CD4-positive, alpha-beta memory T cell (primary cell): Measurements from ENCODE around the gene RFESD. TPM values are rescaled to one million over a fixed set of nuclear protein-coding genes. Genes with fewer than 3 reads are reported as not detected.

Experiments used
- CTCF ChIA-PET: fragments of 350-600 bp; sonication (Branson Sonifier 250); formaldehyde crosslinking; loops from one replicate; lab custom pipeline; 2021; ENCODE audit warnings: inconsistent platforms; ENCODE audit not compliant: partially characterized antibody; lab: Charles Lee
- POLR2A ChIA-PET: fragments of 350-600 bp; sonication (Branson Sonifier 250); formaldehyde crosslinking; loops from one replicate; lab custom pipeline; 2021; ENCODE audit not compliant: partially characterized antibody; lab: Charles Lee
- DNase-seq, 5 donors: peaks; one replicate each; pipeline versions ENCODE4 v3.0.0 to v3.0.0-alpha.2; 2020 to 2022; ENCODE audit warnings: mixed read lengths in 1 of 5
- H3K27ac ChIP-seq: one replicate; pipeline ENCODE4 v1.7.0; 2013; ENCODE audit warnings: low read depth, low read length
- H3K27me3 ChIP-seq: 2 replicates; pipeline ENCODE4 v1.7.0; 2013; ENCODE audit warnings: mild to moderate bottlenecking, low read length, moderate library complexity; ENCODE audit not compliant: insufficient read depth
- H3K36me3 ChIP-seq: 2 replicates; pipeline ENCODE4 v1.7.0; 2013; ENCODE audit warnings: mild to moderate bottlenecking, low read length, moderate library complexity; ENCODE audit not compliant: insufficient read depth
- H3K4me1 ChIP-seq: 2 replicates; pipeline ENCODE4 v1.7.0; 2013; ENCODE audit warnings: mild to moderate bottlenecking, low read length, moderate library complexity; ENCODE audit not compliant: insufficient read depth
- H3K4me3 ChIP-seq, 2 donors: one replicate each; pipeline ENCODE4 v1.7.0; 2013; ENCODE audit warnings: low read length in 2 of 2, mild to moderate bottlenecking in 1 of 2
- H3K9me3 ChIP-seq, 2 donors: one replicate each; pipeline ENCODE4 v1.7.0; 2013; ENCODE audit warnings: low read length in 2 of 2, control low read depth in 1 of 2; ENCODE audit not compliant: control insufficient read depth in 1 of 2
- H3K27ac Mint-ChIP-seq, 7 donors: one replicate each; pipeline ENCODE4 v1.8.0; 2020 to 2021; ENCODE audit warnings: mixed read lengths in 7 of 7, mild to moderate bottlenecking in 6 of 7, inconsistent platforms in 3 of 7, moderate library complexity in 3 of 7
- H3K27me3 Mint-ChIP-seq, 2 donors: one replicate each; pipeline ENCODE4 v1.8.0; 2020 to 2021; ENCODE audit warnings: mixed read lengths in 2 of 2
- H3K36me3 Mint-ChIP-seq, 2 donors: one replicate each; pipeline ENCODE4 v1.8.0; 2020 to 2021; ENCODE audit warnings: mixed read lengths in 2 of 2, inconsistent platforms in 1 of 2, mild to moderate bottlenecking in 1 of 2
- H3K4me1 Mint-ChIP-seq, 4 donors: one replicate each; pipeline ENCODE4 v1.8.0; 2020 to 2021; ENCODE audit warnings: mixed read lengths in 4 of 4, mild to moderate bottlenecking in 1 of 4
- H3K4me3 Mint-ChIP-seq, 8 donors: one replicate each; pipeline ENCODE4 v1.8.0; 2020 to 2021; ENCODE audit warnings: mixed read lengths in 8 of 8, mild to moderate bottlenecking in 7 of 8, moderate library complexity in 6 of 8, inconsistent platforms in 3 of 8
- H3K9me3 Mint-ChIP-seq, 8 donors: one replicate each; pipeline ENCODE4 v1.8.0; 2020 to 2021; ENCODE audit warnings: mixed read lengths in 8 of 8, mild to moderate bottlenecking in 5 of 8, inconsistent platforms in 3 of 8, moderate library complexity in 1 of 8
- intact Hi-C: fragments of 100-400 bp; cut with micrococcal nuclease; formaldehyde crosslinking; loops from one replicate; pipeline ENCODE4 v1.15.1; 2023
- polyA plus RNA-seq, 2 donors: library from polyadenylated mRNA; unstranded; fragments of 300-500 nt; fragmentation: Illumina TruSeq; gene quantifications; one replicate each; pipeline ENCODE4 v1.2.3, GENCODE V29; 2021
- total RNA-seq, 2 experiments: library from RNA; stranded (reverse); gene quantifications; one replicate each; pipeline ENCODE4 v1.2.3, GENCODE V29; 2021

RFESD gene
- total and polyA plus RNA-seq, 4 experiments from 2014 or later = 9.1 to 11.8 (median 9.6) TPM

GRCh38 chr5:95672641-95673040, 26.1 kb downstream of the RFESD start:
- H3K27me3 Mint-ChIP-seq = peaks cover 3% of the 10 kb centered on the region in 2 donors
- H3K27ac Mint-ChIP-seq = no peak overlapping the region
- Histone ChIP-seq H3K27me3 (no peaks in the 10 kb centered on the region), H3K4me1 (no peaks in the 10 kb centered on the region), H3K36me3 (no peaks in the 10 kb centered on the region), H3K4me3 (no peak overlapping the region), H3K9me3 (no peaks in the 10 kb centered on the region), H3K27ac (no peak overlapping the region)
- no peaks in the 10 kb centered on the region for H3K9me3 Mint-ChIP-seq
- intact Hi-C loops = no loop called here
- POLR2A ChIA-PET = no interaction called here
- H3K4me1 Mint-ChIP-seq = no peaks in the 10 kb centered on the region
- no peak for DNase-seq
- H3K4me3 Mint-ChIP-seq = no peak overlapping the region
- CTCF ChIA-PET = interaction anchor here (0.8 kb wide), 1 partner anchor 9 kb away, joined by 3 read pairs; no protein-coding TSS in a partner anchor
- no peaks in the 10 kb centered on the region for H3K36me3 Mint-ChIP-seq

DNA sequence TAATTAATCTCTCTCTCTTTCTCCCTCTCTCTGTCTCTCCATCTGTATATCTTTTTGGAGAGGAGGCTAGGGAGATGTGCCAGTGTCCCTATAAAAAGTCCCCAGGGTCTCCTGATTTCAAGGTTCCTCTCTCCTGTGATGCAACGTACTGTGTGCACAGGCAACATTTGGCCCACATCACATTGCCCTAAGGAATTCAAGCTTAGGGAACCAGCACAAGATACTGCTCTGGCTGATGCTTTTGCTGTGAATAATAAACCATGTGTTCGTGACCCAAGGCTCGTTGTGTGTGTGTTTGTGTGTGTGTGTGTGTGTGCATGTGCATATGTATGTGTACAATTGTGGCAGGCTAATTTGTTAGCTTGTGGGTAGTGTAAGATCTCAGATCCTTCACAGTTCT, 26.5 kb downstream of the RFESD start:
- CTCF ChIA-PET = interaction anchor here (0.9 to 2.5 kb wide), 2 partner anchors 9 to 97 kb away, joined by 3 to 15 read pairs; no protein-coding TSS in a partner anchor

GRCh38 chr5:95682891-95683290, 36.3 kb downstream of the RFESD start, which contains the start of gene SPATA9:
Gene SPATA9 (minus strand): TSS chr5:95682991. CDS start chr5:95682854, 137 bp downstream.
- no peak within 1 kb of the TSS for H3K27ac ChIP-seq
- H3K36me3 ChIP-seq = no peaks in the 10 kb centered on the region
- Mint-ChIP-seq H3K27me3 (peaks cover 9 to 21% of the 10 kb centered on the region in 2 donors), H3K36me3 (peaks cover 0 to 3% of the 10 kb centered on the region in 2 donors), H3K27ac (no peak within 1 kb of the TSS), H3K9me3 (peaks cover 0 to 2% (median 0%) of the 10 kb centered on the region in 8 donors), H3K4me3 (no peak within 1 kb of the TSS), H3K4me1 (no peaks in the 10 kb centered on the region)
- no peak for DNase-seq
- no peaks in the 10 kb centered on the region for H3K9me3 ChIP-seq
- CTCF ChIA-PET = no interaction called here
- intact Hi-C loops = no loop called here
- H3K4me1 ChIP-seq = no peaks in the 10 kb centered on the region
- POLR2A ChIA-PET = no interaction called here
- no peak within 1 kb of the TSS for H3K4me3 ChIP-seq
- H3K27me3 ChIP-seq = no peaks in the 10 kb centered on the region

More for the DNA sequence above, 26.5 kb downstream of the RFESD start:
- H3K36me3 Mint-ChIP-seq = no peaks in the 10 kb centered on the region
- POLR2A ChIA-PET = no interaction called here
- H3K9me3 ChIP-seq = no peaks in the 10 kb centered on the region
- no peak overlapping the region for H3K4me3 ChIP-seq
- intact Hi-C loops = no loop called here
- no peak overlapping the region for H3K27ac ChIP-seq
- H3K27me3 ChIP-seq = no peaks in the 10 kb centered on the region
- H3K4me3 Mint-ChIP-seq = no peak overlapping the region
- no peak overlapping the region for H3K27ac Mint-ChIP-seq
- H3K9me3 Mint-ChIP-seq = no peaks in the 10 kb centered on the region
- no peak for DNase-seq
- H3K36me3 ChIP-seq = no peaks in the 10 kb centered on the region
- no peaks in the 10 kb centered on the region for H3K4me1 ChIP-seq
- peaks cover 3% of the 10 kb centered on the region in 2 donors for H3K27me3 Mint-ChIP-seq
- H3K4me1 Mint-ChIP-seq = no peaks in the 10 kb centered on the region

DNA sequence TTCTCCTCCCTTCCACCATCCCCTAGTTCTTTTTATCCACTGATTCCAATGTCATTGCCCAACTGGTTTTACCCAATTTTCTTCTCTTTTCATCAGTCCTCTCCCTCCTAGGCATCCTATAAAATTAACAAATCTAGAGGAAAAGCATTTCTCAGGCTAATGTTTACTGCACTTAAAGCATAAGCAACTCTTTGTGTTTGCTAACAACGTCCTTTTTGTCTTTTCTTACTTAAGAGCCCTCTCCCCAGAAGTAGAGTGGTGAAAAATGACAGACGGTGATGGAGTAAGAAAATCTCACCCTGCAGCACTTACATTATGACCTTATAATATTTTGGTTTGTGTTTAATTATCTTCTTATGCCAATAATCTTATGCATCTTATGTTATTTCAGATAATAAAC, 37.8 kb downstream of the RFESD start:
- peaks cover 12 to 18% of the 10 kb centered on the region in 2 donors for H3K27me3 Mint-ChIP-seq

DNA sequence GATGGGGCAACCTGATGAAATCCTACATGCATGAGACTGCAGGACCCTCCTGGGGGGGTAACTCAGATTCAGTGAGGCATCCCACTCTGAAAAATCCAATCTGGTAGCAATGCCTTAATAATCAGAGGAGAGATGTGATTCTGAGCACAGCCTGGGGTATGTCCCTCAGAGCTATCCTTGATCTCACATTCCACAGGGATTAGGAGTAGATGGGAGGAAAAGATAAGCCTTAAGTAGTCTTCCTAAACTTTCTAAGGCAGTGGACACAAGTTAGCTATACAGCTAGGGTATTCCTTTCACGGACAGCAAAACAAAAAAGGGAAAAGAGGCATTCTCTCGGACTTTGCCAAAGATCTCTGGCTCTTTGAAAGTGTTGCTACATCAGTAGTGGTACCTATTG, 40.1 kb downstream of the RFESD start:
- Histone ChIP-seq H3K27me3 (no peaks in the 10 kb centered on the region), H3K4me3 (no peak overlapping the region), H3K36me3 (no peaks in the 10 kb centered on the region), H3K27ac (no peak overlapping the region), H3K9me3 (no peaks in the 10 kb centered on the region), H3K4me1 (no peaks in the 10 kb centered on the region)
- ChIA-PET POLR2A (no interaction called here), CTCF (no interaction called here)
- Mint-ChIP-seq H3K27me3 (peaks cover 10% of the 10 kb centered on the region in 2 donors), H3K4me3 (no peak overlapping the region), H3K9me3 (peaks cover 0 to 6% (median 0%) of the 10 kb centered on the region in 8 donors), H3K27ac (no peak overlapping the region), H3K4me1 (no peaks in the 10 kb centered on the region), H3K36me3 (no peaks in the 10 kb centered on the region)
- intact Hi-C loops = no loop called here
- DNase-seq = no peak

More for the DNA sequence above, 37.8 kb downstream of the RFESD start:
- Histone ChIP-seq H3K27me3 (no peaks in the 10 kb centered on the region), H3K4me1 (no peaks in the 10 kb centered on the region), H3K9me3 (no peaks in the 10 kb centered on the region), H3K4me3 (no peak overlapping the region), H3K36me3 (no peaks in the 10 kb centered on the region), H3K27ac (no peak overlapping the region)
- Mint-ChIP-seq H3K27ac (no peak overlapping the region), H3K36me3 (peaks cover 0 to 3% of the 10 kb centered on the region in 2 donors), H3K4me1 (no peaks in the 10 kb centered on the region), H3K9me3 (peaks cover 0 to 5% (median 0%) of the 10 kb centered on the region in 8 donors), H3K4me3 (no peak overlapping the region)
- no peak for DNase-seq
- intact Hi-C loops = no loop called here
- ChIA-PET POLR2A (no interaction called here), CTCF (no interaction called here)

DNA sequence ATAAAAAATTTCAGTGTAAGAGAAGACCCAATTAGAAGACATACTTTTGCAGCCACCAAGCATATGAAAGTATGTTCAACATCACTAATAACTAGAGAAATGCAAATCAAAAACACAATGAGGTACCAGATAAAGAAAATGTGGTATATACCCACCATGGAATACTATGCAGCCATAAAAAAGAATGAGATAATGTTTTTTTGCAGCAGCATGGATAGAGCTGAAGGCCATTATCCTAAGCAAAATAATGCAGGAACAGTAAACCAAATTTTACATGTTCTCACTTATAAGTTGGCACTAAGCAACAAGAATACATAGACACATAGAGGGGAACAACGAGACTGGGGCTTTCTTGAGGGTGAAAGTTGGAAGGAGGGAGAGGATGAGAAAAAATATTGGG, 43.1 kb downstream of the RFESD start:
- Mint-ChIP-seq H3K9me3 (peaks cover 0 to 6% (median 0%) of the 10 kb centered on the region in 8 donors), H3K4me3 (no peak overlapping the region), H3K27me3 (peaks cover 3 to 9% of the 10 kb centered on the region in 2 donors), H3K4me1 (no peaks in the 10 kb centered on the region), H3K36me3 (no peaks in the 10 kb centered on the region), H3K27ac (no peak overlapping the region)
- ChIA-PET POLR2A (no interaction called here), CTCF (no interaction called here)
- H3K4me1 ChIP-seq = no peaks in the 10 kb centered on the region
- H3K36me3 ChIP-seq = no peaks in the 10 kb centered on the region
- H3K27ac ChIP-seq = no peak overlapping the region
- intact Hi-C loops = no loop called here
- no peaks in the 10 kb centered on the region for H3K27me3 ChIP-seq
- no peak overlapping the region for H3K4me3 ChIP-seq
- no peaks in the 10 kb centered on the region for H3K9me3 ChIP-seq
- no peak for DNase-seq

GRCh38 chr5:95690333-95690732, 43.8 kb downstream of the RFESD start:
- intact Hi-C loops = no loop called here
- Mint-ChIP-seq H3K4me1 (no peaks in the 10 kb centered on the region), H3K27me3 (peaks cover under 1 to 5% of the 10 kb centered on the region in 2 donors), H3K27ac (no peak overlapping the region), H3K4me3 (no peak overlapping the region), H3K36me3 (no peaks in the 10 kb centered on the region), H3K9me3 (peaks cover 0 to 6% (median 0%) of the 10 kb centered on the region in 8 donors)
- Histone ChIP-seq H3K4me3 (no peak overlapping the region), H3K36me3 (no peaks in the 10 kb centered on the region), H3K27me3 (no peaks in the 10 kb centered on the region), H3K9me3 (no peaks in the 10 kb centered on the region), H3K4me1 (no peaks in the 10 kb centered on the region), H3K27ac (no peak overlapping the region)
- DNase-seq = no peak
- ChIA-PET CTCF (no interaction called here), POLR2A (no interaction called here)
